Stimulated activated CD4-positive, alpha-beta T cell treated with anti-CD3 and anti-CD28 coated beads, Interleukin-1b, Interleukin-23, amount 100 ng/mL, for 24 hours (primary cell): ENCODE measurements around the gene LRRC8D.
"Not testable (repeated sequence)": the region's sequence is repeated elsewhere in the genome, so short reads cannot be mapped to it uniquely, and the experiment has no call there.

Source experiments
- DNase-seq, 4 experiments: peaks; one replicate each; pipeline ENCODE4 v3.0.0-alpha.2; 2020; ENCODE audit warnings: low read depth in 4 of 4, low spot score in 1 of 4

The LRRC8D gene

DNA sequence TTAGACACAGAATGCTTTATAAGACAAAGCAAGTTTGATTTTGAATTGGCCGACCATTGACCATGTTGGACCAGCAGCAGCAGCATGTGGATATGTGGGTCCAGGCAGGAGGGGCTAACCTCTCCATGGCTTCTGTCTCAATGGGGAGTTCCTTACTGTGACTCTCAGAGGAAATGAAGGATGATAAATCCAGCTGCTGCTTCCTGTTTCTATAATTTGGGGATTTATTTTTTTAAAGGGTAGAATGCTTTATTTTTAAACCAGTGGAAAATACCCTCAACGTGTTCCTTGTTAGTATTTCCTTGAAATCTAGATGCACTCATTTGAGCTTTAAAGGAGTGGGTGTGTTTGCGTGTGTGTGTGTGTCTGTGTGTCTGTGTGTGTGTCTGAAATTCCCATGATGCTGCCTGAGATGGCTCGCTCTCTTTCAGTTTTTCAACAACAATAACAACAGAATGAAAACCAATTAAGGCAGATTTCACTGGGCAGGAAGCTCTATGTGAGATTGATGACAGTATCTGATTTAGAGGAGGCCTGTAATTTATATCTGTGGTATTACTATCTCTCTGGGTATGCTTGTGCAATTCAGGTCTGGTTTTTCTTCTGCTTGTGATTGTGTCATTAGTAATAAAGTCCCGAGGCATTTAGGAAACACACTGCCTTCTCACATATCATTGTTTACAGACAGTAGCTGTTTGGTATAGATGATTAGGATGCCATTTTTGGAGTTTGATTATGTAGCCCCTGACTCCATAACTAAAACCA, 88.0 kb downstream of the LRRC8D start:
- DNase-seq: no peak

DNA sequence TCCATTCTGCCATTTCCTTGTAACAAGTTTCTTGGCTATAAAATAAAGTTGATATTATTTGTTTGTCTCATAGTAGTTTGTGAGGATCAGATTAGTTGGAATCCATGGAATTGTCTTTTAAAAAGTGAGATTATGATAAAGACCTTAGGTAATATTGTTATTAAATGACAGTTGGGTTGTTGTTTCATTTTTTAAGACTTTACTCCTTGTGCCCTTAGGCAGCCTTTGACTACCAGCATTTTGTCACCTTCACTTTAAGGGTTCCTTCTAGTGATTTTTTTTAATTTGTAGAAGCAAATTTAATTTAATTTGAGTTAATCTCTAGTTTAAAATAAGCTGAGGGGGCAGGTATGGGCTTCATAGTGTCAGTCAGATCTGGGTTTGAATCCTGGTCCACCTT, 89.4 kb downstream of the LRRC8D start:
- DNase-seq: no peak

DNA sequence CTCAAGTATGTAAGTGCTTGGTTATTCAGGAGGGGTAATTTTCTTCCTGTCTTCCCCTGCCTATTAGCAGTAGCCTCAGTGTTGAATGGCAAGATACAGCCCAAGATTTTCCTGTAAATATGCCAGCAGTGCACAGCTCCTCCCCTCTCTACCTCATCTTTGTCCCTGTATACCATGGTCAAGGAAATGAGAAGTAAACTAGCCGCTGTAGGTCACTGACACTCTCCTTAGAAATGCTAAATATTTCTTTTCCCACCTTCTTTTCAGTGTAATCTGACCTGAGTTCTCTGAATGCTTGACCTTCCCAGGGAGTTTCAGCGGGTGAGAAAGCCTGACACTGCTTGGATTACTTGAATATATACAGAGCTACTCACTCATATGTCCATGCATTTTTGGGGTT, 89.9 kb downstream of the LRRC8D start:
- DNase-seq: no peak

DNA sequence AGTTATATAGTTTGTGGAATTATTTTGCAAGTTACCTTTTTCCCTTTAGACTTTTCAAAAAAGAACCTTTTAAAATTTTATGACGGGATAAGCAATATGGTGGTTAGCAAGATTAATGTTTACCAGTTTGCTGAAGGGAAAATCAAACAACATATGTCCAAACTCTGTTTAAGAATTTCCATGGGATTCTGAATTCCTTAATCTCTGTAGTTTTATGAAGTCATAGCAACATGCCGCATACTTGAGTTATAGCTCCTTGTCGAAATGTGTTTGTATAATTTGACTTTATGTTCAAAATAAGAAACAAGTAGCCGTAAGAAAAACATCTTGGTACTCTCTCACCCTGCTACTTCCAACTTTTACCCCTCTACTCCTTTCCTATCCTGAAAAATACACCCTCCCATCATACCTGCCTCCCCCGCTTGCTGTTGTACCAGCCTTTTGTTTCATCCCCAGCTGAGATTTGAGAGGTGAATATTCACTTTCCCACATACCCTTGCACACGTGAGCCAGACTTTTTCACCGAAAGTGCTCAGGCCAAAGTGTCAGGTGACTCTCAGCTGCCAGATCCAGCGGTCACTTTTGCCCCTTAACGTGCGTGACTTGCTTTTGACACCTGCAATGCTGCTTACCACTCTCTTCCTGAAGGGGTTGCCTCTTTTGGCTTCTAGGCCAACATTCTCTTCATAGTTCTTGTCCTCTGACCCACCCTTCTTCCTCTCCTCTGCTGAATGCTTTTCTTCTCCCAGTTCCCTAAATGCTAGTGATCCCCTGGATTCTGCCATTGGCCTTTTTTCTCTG, 90.6 kb downstream of the LRRC8D start:
- no peak for DNase-seq

DNA sequence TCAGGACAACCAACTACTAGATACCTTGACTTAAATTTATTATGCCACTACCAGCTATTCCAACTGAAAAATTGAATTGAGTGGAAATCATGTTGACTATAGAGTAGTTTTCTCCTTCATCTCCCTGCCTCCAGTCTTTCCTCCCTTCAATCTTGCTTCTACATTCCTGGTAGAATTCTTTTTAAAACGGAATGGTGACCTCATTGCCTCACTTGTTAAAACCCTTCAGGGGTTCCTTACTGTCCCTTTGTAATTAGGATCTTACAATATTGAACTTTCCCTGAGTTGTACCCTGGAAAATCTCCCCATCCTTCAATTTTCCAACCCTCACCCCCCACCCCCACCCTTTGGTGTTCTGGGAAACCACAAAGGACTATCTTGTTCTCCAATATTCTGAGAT, 91.2 kb downstream of the LRRC8D start:
- no peak for DNase-seq

- DNase-seq: no peak
Measured at GRCh38 chr1:89913353-89914095, 92.7 kb downstream of the LRRC8D start.

GRCh38 chr1:89917353-89917752, 96.5 kb downstream of the LRRC8D start:
- DNase-seq: no peak

GRCh38 chr1:89918127-89918793, 97.4 kb downstream of the LRRC8D start:
- no peak for DNase-seq

DNA sequence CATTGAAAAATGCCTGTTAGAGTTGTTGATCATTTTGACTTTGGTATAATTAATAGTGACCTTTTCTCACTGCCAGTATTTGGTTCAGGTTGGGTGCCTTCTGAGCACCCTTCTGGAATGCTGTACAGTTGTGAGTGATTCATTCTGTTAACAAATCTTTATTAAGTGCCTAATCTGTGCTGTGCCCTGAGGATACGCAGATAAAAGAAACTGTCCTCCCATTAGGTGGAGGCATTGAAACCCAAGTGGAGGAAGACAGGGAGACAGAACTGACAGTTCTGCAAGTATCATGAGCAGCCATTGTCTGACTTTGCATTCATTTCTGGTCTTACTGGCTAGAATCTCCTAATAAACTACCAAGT, 97.9 kb downstream of the LRRC8D start:
- DNase-seq: no peak

DNA sequence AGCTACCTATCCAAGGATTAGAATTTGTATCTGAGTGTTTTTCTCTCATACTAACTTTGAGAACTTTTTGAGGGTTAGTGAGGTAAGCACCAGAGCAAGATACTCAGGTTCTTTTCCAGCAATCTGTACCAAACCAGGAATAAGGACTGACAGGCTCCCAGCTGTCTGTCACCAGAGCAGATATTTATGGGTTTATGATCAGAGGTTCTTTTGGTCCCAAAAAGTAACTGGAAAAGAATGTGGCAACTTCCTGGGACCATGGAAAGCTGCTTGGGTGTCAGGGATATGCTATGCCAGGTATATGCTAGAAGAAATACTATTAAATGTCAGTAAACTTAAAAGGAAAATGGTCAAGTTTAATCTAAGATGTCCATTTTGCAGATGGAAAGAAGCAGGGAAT, 98.3 kb downstream of the LRRC8D start:
- DNase-seq: no peak

DNA sequence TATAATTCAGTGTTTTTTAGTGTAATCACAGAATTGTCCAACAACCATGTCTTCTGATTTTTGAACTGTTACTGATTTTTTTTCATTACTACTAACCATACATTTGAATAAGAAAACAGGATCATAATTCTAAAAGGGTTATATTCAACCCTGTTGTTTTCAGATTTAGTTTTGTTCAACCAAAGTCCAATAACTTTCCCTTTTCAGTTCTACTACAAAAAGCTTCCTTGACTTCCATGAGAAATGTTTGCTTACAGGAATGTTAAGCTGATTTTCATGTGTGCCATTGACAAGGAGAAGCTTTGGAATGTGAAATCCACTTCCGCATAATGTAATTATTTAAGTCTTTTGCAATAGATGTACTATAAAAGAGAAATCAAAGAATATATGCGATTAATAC, 102.1 kb downstream of the LRRC8D start:
- DNase-seq: no peak

- no peak for DNase-seq
Measured at GRCh38 chr1:89923517-89923916, 102.7 kb downstream of the LRRC8D start.

DNA sequence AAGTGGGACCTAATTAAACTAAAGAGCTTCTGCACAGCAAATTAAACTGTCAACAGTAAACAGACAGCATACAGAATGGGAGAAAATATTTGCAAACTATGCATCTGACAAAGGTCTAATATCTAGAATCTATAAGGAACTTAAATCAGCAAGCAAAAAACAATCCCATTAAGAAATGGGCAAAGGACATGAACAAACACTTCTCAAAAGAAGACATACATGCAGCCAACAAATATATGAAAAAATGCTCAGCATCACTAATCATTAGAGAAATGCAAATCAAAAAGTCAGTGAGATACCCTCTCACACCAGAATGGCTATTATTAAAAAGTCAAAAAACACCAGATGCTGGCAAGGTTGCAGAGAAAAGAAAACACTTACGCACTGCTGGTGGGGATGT, 103.2 kb downstream of the LRRC8D start:
- DNase-seq: not testable (repeated sequence)

DNA sequence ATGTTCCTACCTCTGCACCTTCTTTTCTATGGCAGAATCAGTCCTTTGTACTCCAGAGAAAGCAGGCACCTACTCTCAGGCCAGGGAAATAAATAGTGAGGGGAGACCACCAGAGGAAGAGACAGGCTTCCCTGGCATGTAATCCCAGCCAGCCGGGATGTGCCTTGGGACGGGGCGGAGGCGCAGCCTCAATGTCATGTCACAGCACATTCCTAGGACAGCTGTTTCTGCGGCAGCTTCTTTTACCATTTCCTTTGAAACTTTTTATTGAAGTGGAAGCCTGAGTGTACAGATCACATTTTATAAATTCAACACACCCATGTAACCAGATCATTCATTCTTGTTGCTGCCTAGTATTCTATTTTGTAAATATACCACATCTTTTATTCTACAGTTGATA, 106.2 kb downstream of the LRRC8D start:
- no peak for DNase-seq

DNA sequence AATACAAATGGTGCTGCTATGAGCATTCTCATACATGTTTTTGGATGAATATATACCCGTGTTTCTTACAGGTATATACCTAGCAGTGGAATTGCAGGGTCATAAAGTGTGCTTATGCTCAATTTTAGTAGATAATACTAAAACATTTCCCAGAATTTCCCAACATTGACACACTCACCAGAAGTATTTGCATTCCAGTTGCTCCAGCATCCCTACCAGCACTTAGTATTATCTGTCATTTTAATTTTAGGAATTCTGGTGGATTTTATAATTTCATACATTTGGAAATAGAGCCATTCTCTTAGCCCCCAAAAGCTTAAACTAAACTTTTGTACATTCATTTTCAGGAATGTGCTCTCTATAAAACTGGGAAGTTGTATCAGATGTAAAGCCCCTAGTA, 106.6 kb downstream of the LRRC8D start:
- DNase-seq: no peak

- no peak for DNase-seq
Measured at GRCh38 chr1:89928506-89928905, 107.7 kb downstream of the LRRC8D start.

DNA sequence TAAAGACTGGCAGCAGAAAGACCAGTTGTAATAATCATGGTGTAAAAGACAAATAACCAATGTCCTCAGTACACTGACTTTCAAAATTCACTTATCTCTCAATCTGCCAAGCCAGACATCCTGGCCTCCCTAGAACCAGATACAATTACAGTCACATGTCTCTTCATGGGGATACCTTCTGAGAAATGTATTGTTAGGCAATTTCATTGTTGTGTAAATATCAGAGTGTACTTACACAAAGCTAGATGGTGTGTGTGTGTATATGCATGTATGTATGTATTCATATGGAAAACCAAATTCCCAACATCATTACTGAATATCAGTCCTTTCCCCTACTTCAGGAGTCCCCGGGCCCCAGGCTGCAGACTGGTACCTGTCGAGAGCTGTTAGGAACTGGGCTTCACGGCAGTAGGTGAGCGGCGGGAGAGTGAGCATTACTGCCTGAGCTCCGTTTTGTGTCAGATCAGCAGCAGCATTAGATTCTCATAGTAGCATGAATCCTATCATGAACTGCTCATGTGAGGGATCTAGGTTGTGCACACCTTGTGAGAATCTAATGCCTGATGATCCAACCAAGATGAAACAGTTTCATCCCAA, 108.7 kb downstream of the LRRC8D start:
- no peak for DNase-seq

- DNase-seq: no peak
Measured at GRCh38 chr1:89930579-89930978, 109.7 kb downstream of the LRRC8D start.

- DNase-seq: no peak
Measured at GRCh38 chr1:89931964-89932363, 111.1 kb downstream of the LRRC8D start.

GRCh38 chr1:89932598-89933364, 111.9 kb downstream of the LRRC8D start:
- no peak for DNase-seq
